Inferior parietal cortex (tissue), 1 donor: ENCODE results near the gene MGAT3.

Source experiments
- DNase-seq: peaks from one replicate; pipeline ENCODE4 v3.0.0-alpha.2; 2016; ENCODE audit errors: extremely low spot score

MGAT3 gene

GRCh38 chr22:39450258-39450955 lies 6.4 kb upstream of the MGAT3 start:
- DNase-seq = no peak

- no peak for DNase-seq
These were observed 4.1 kb upstream of the MGAT3 start for GRCh38 chr22:39452740-39453040.

DNA sequence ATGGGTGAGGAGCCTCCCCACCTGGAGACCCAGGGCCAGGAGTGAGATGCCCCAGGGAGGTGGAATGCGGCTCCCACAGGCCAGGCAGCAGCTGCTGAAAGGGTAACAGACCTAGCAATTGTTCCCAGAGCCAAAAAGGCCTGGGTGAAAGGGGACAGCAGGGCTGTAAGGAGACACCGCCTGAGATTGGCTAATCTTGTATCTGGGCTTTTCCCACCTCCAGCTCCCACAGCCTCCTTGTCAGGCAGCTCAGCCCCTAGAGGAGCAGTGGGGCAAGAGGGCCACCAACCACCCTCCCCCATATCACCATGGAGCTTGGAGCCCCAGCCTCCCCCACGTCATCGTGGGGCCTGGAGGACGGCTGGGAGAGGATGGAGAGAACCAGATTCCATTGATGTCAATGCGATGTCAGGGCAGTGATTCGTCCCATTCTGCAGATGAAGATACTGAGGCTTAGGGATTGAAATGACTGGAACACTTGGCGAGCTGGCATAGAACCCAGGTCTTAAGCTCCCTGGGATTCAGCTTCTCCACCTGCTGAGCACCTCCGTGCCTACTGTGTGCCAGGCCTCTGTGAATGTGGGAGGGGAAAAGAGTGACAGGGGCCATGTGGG lies 2.9 kb upstream of the MGAT3 start:
- DNase-seq = no peak

DNA sequence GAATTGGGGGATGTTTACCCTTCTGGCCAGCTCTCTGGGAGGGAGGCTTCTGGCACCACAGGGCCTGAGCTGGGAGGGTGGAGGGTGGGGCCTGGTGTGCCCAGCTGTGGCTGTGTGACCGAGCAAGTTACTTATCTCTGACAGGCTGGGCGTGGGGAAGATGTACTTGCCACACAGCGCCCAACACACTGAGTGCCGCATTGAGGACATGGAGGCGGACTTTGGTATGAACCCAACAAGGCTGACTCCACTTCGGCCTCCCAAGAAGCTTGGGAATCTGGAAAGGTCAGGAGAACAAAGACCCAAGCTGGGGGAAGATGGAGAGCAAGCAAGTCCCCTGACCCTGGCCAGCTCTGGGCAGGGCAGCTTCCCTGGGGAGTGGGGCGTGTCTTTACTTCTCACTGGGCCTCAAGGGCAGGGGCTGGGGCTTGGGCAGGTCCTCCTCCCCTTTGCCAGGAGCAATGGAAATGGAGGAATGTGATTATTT lies 2.4 kb upstream of the MGAT3 start:
- DNase-seq = no peak

DNA sequence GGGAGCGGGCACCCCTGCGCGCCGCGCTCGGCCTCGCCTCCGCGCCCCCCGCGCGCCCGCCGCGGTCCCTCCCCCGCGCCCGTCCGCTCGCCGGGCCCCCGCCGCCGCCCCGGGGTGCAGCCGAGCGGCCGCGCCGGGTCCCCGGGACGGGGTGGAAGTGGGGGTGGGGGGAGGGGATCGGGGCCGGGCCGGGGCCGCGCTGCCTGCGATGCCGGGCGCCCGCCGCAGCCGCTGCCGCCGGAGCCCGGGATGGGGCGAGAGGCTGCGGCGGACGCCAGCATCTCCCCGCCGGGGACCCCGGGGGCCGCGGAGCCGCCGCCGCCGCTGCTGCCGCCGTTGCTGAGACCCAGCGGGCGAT lies 365 bp downstream of the MGAT3 start:
- no peak for DNase-seq

GRCh38 chr22:39457556-39458443 lies 988 bp downstream of the MGAT3 start:
- no peak for DNase-seq

GRCh38 chr22:39458444-39459083 lies 1.8 kb downstream of the MGAT3 start:
- DNase-seq = no peak

DNA sequence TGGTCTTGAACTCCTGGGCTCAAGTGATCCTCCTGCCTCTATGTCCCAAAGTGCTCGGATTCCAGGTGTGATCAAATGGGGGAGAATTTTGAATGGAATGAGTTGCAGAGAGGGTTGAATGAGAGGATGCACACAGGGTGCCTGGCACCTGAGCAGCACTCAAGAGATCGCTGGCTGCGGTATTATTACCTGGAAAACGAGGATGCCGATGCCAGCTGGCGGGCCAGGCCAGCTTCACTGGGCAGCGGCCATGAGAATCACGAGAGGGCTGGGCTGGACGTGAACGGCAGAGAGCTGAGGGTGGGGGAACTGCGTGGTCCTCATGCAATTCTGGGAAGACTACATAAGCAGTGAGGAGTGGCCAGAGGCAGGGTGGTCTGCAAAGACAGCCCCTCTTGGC lies 2.9 kb downstream of the MGAT3 start:
- no peak for DNase-seq

GRCh38 chr22:39462443-39463221 lies 5.8 kb downstream of the MGAT3 start:
- DNase-seq = no peak

DNA sequence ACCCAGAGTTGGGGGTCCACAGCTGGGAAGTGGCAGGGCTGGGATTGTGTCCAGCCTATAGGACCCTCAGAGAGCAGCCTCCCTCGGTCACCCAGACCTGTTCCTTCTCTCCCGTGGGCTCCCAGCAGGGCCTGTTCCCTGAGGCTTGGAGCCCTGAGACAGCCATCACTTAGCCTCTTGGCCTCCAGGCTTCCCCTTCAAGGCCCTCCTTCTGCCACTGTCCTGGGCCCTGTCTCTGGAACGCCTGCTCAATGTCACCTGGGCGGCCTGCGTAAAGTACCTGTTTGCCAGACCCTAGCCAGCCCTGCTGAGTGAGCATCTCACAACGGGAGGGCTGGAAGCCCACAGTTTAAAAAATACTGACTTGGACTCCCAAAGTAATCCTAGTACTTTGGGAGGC lies 6.5 kb downstream of the MGAT3 start:
- DNase-seq = no peak

DNA sequence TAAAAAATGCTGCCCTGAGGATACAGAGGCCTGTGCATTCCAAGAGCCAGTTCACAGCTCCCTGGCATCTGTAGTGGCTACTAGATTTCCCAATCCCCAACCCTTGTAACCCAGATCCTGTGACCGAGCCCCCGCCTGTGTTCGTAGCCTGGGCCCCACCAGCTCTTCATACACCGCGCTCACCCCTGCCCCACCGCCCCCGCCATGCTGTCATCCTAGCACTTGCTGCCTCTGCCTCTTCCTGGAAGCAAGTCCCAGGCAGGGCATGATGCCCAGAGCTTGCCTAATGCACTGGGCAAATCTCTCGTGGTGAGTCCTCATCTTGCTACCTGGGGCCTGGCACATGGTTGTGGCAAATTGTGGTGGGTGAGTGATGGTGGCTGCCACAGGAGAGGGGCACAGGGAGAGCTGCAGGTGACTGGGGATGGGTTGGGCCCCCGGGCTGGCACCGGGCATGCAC lies 7.1 kb downstream of the MGAT3 start:
- peak; percentile 65 for DNase-seq

DNA sequence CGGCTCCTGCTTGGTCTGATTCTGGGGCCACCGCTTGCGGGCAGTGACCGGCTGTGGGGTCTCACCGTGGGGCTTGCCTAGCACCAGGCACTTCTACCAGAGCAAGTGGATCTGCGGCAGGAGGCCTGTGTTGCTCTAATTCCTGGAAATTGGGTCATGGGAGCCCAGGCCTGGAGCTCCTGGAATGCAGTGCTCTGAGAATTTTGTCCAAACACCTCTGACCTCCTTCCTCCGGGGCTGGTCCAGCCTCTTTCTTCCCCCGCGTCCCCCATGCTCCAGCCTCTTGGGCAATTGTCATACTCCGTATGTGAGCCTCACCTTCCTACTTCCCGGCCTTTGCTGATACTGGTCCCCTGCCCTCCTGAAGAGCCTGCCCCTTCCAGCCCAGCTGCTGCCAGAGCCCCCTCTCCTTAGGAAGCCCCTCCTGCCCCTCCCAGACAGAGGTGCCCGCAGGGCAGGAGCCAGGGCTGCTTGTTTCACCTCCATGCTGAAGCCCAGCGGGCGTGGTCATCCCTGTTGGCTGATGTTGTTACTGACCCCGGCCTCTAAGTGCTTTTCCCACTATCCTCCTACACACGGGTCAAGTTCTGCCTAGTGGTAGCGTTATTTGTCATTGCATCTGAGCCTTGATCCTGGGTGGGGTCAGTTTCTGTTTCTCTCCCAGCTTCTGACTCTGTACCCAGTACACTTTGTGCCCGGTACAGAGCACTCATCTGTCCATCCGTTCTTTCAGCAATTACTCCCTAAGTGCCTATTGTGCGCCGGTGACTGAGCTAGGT lies 9.6 kb downstream of the MGAT3 start:
- no peak for DNase-seq

DNA sequence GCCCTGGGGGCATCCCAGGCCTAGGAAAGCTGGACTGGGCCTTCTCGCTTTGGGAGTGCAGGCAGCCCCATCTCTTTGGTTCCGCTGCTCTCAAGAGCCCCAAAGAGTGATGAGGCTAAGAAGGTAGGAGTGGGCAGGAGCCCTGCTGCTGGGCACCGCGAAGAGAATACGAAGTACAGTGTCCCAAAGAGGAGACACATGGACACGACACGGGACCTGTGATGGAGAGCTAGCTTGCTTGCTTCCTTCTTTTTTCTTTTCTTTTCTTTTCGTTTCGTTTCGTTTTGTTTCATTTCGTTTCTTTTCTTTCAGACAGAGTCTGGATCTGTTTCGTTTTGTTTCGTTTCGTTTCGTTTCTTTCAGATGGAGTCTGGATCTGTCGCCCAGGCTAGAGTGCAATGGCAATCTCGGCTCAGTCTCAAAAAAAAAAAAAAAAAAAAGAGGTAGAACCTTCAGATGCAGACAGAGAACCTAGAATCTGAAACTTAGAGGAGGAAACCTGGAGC lies 10.6 kb downstream of the MGAT3 start:
- no peak for DNase-seq

DNA sequence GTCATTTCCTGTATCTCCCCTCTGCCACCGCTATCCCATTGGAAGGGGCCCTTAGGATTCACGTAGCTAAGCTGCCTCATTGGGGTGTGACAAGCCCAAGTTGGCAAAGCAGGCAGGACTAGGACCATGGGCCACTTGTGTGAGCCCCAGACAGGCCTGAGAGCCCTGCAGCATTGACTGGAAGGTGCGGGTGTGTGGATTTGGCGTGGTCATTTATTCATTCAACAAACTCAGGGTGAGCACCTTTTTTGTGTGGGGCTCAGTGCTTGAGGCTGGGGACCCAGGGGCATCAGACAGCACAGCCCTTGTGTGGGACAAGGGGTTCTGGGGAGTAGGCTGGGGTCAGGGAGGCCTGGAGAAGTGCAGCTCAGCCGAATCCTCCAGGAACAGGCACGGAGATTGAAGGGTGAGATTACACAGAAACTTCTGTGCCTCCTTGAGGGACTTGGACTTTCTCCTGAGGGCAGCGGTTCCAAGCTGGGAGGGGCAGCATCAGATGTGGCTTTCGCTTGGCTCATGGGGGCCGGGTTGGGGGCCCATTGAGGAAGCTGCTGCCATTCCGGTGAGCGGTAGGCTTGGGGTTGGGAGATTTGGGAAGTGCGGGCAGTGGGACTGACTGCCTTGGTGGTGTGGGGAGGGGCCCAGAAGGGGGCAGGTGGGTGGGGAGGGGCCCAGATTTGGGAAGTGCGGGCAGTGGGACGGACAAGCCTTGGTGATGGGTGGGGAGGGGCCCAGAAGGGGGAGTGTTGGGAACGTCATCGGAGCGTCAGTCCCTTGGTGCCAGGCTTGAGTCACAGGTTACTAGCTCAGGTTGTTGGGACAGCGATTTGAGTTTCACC lies 11.9 kb downstream of the MGAT3 start:
- DNase-seq = no peak

- DNase-seq = no peak
These were observed 12.5 kb downstream of the MGAT3 start for GRCh38 chr22:39469326-39469680.

DNA sequence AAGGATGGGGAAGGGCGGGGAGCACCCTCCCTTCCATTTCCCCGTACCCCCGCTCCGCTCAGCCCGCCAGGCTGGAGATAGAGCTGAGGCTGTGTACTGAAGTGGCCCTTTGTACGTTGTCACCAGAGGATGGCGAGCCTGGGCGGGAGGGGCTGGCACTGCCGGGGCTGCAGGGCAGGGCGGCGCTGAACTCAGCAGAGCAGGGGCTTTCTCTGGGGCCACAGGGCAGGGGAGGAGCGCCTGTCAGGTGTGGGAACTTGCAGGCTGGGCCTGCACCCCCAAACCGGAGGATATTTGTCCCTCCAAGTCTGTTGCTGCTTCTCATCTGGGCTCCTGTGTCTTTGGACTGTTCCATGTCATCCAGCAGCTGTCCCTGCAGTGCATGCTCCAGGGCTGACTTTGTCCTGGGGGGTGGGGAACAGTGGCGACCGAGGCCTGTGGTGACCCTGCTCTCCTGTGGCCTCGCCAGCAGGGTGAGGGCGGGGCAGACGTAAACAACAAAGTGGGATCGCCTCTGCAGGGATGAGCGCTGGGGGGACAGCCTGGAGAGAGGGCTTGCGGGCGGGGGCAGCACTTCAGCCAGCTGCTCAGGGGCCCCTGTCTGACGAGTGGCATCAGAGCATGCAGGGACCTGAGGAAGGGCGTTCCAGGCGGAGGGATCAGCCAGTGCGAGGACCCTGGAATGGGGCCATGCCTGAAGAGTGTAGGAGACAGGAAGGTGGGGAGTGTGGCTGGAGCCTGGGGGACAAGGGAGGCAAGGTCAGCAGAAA lies 13.1 kb downstream of the MGAT3 start:
- peak; percentile 72 for DNase-seq

DNA sequence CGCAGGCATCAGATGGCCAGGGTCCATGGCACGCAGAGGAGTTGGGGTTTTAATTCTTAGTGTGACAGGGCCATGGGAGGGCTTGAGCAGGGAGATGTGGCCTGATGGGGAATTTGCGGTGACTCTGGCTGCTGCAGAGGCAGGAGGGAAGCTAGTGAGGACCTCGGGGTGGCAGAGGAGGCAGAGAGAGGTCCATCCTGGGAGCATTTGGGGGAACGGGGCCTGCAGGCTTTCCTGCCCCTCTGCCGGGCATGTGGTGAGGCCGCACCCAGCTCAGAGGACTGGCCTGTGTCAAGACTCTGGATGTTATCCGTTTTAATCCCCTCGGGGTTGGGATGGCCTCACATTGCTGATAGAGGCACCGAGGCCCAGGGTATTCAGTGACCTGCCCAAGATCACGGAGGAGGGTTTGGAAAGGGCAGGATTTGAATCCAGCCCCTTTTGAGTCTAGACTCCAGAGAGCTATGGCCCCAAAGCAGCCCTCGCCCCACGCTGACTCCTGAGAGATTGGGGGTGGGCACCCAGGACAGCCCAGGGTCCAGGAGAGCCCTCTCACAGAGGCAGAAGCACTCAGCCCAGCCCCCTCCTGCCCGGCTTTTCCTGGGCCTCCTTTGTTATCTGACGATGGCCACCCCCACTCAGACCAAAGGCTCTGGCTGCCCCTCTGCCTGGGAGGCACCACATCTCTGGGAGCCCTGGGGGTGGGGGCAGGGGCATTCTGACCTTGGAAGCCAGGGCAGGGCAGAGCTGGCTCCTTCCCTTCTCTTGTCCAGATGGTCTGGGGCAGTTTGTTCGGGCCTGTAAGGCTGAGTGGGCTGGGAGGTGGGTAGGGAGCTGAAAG lies 13.9 kb downstream of the MGAT3 start:
- no peak for DNase-seq
